ENCODE data around the gene PLEKHG4B.
"Not testable (repeated sequence)": the region's sequence is repeated elsewhere in the genome, so short reads cannot be mapped to it uniquely, and the experiment has no call there.

PLEKHG4B gene

GRCh38 chr5:56561-57290 lies 35.2 kb upstream of the PLEKHG4B start:
- Histone ChIP-seq H3K36me3 (ENCODE audit: insufficient read depth, low read length) (no peaks in the 10 kb centered on the region), H3K4me3 (ENCODE audit: low read length) (no peak overlapping the region), H3K4me2 (ENCODE audit: low read length) (no peak overlapping the region), H3K4me1 (ENCODE audit: control insufficient read depth, insufficient read depth, low read length) (no peaks in the 10 kb centered on the region), H3K9ac (ENCODE audit: low read depth, low read length) (no peak overlapping the region), H3K27me3 (ENCODE audit: control insufficient read depth, insufficient read depth, low read length) (peaks cover 42% of the 10 kb centered on the region), H3K9me3 (replicated peaks; ENCODE audit: low read length) (no peaks in the 10 kb centered on the region)

- H3K27me3 ChIP-seq (ENCODE audit: control insufficient read depth, insufficient read depth, low read length): peaks cover 16% of the 10 kb centered on the region
- H3K4me3 ChIP-seq (ENCODE audit: low read length); H3K36me3 ChIP-seq (ENCODE audit: insufficient read depth, low read length); H3K9me3 ChIP-seq (replicated peaks; ENCODE audit: low read length); H3K9ac ChIP-seq (ENCODE audit: low read depth, low read length); H3K4me2 ChIP-seq (ENCODE audit: low read length); H3K4me1 ChIP-seq (ENCODE audit: control insufficient read depth, insufficient read depth, low read length): not testable (repeated sequence)
These were observed 31.7 kb upstream of the PLEKHG4B start for GRCh38 chr5:60250-60649.

GRCh38 chr5:70440-70839 lies 21.5 kb upstream of the PLEKHG4B start:
- no peak overlapping the region for H3K4me2 ChIP-seq (ENCODE audit: low read length)
- H3K9ac ChIP-seq (ENCODE audit: low read depth, low read length): no peak overlapping the region
- no peak overlapping the region for H3K4me3 ChIP-seq (ENCODE audit: low read length)
- H3K36me3 ChIP-seq (ENCODE audit: insufficient read depth, low read length): no peaks in the 10 kb centered on the region
- peaks cover 34% of the 10 kb centered on the region for H3K27me3 ChIP-seq (ENCODE audit: control insufficient read depth, insufficient read depth, low read length)
- no peaks in the 10 kb centered on the region for H3K9me3 ChIP-seq (replicated peaks; ENCODE audit: low read length)
- H3K4me1 ChIP-seq (ENCODE audit: control insufficient read depth, insufficient read depth, low read length): no peaks in the 10 kb centered on the region

- not testable (repeated sequence) for H3K9ac ChIP-seq (ENCODE audit: low read depth, low read length); H3K4me1 ChIP-seq (ENCODE audit: control insufficient read depth, insufficient read depth, low read length); H3K4me2 ChIP-seq (ENCODE audit: low read length); H3K9me3 ChIP-seq (replicated peaks; ENCODE audit: low read length); H3K4me3 ChIP-seq (ENCODE audit: low read length); H3K36me3 ChIP-seq (ENCODE audit: insufficient read depth, low read length)
- H3K27me3 ChIP-seq (ENCODE audit: control insufficient read depth, insufficient read depth, low read length): peaks cover 56% of the 10 kb centered on the region
These were observed 19.4 kb upstream of the PLEKHG4B start for GRCh38 chr5:72316-73180.

GRCh38 chr5:73181-73447 lies 18.9 kb upstream of the PLEKHG4B start:
- H3K36me3 ChIP-seq (ENCODE audit: insufficient read depth, low read length); H3K4me1 ChIP-seq (ENCODE audit: control insufficient read depth, insufficient read depth, low read length); H3K9ac ChIP-seq (ENCODE audit: low read depth, low read length); H3K9me3 ChIP-seq (replicated peaks; ENCODE audit: low read length); H3K4me2 ChIP-seq (ENCODE audit: low read length); H3K4me3 ChIP-seq (ENCODE audit: low read length): not testable (repeated sequence)
- peaks cover 61% of the 10 kb centered on the region for H3K27me3 ChIP-seq (ENCODE audit: control insufficient read depth, insufficient read depth, low read length)

GRCh38 chr5:73768-74502 lies 18.0 kb upstream of the PLEKHG4B start:
- H3K27me3 ChIP-seq (ENCODE audit: control insufficient read depth, insufficient read depth, low read length): peaks cover 69% of the 10 kb centered on the region
- H3K36me3 ChIP-seq (ENCODE audit: insufficient read depth, low read length): no peaks in the 10 kb centered on the region
- no peak overlapping the region for H3K4me2 ChIP-seq (ENCODE audit: low read length)
- H3K4me1 ChIP-seq (ENCODE audit: control insufficient read depth, insufficient read depth, low read length): no peaks in the 10 kb centered on the region
- H3K9me3 ChIP-seq (replicated peaks; ENCODE audit: low read length): no peaks in the 10 kb centered on the region
- no peak overlapping the region for H3K9ac ChIP-seq (ENCODE audit: low read depth, low read length)
- H3K4me3 ChIP-seq (ENCODE audit: low read length): no peak overlapping the region

GRCh38 chr5:74503-75109 lies 17.4 kb upstream of the PLEKHG4B start:
- no peak overlapping the region for H3K4me3 ChIP-seq (ENCODE audit: low read length)
- no peak overlapping the region for H3K4me2 ChIP-seq (ENCODE audit: low read length)
- H3K9me3 ChIP-seq (replicated peaks; ENCODE audit: low read length): no peaks in the 10 kb centered on the region
- no peaks in the 10 kb centered on the region for H3K4me1 ChIP-seq (ENCODE audit: control insufficient read depth, insufficient read depth, low read length)
- no peaks in the 10 kb centered on the region for H3K36me3 ChIP-seq (ENCODE audit: insufficient read depth, low read length)
- H3K9ac ChIP-seq (ENCODE audit: low read depth, low read length): no peak overlapping the region
- peaks cover 71% of the 10 kb centered on the region for H3K27me3 ChIP-seq (ENCODE audit: control insufficient read depth, insufficient read depth, low read length)

- Histone ChIP-seq H3K4me1 (ENCODE audit: control insufficient read depth, insufficient read depth, low read length) (no peaks in the 10 kb centered on the region), H3K9ac (ENCODE audit: low read depth, low read length) (no peak overlapping the region), H3K4me2 (ENCODE audit: low read length) (no peak overlapping the region), H3K27me3 (ENCODE audit: control insufficient read depth, insufficient read depth, low read length) (peaks cover 76% of the 10 kb centered on the region), H3K36me3 (ENCODE audit: insufficient read depth, low read length) (no peaks in the 10 kb centered on the region), H3K4me3 (ENCODE audit: low read length) (no peak overlapping the region), H3K9me3 (replicated peaks; ENCODE audit: low read length) (no peaks in the 10 kb centered on the region)
These were observed 16.3 kb upstream of the PLEKHG4B start for GRCh38 chr5:75331-76320.

GRCh38 chr5:76358-77169 lies 15.4 kb upstream of the PLEKHG4B start:
- Histone ChIP-seq H3K9ac (ENCODE audit: low read depth, low read length) (no peak overlapping the region), H3K4me3 (ENCODE audit: low read length) (no peak overlapping the region), H3K27me3 (ENCODE audit: control insufficient read depth, insufficient read depth, low read length) (peaks cover 77% of the 10 kb centered on the region), H3K36me3 (ENCODE audit: insufficient read depth, low read length) (no peaks in the 10 kb centered on the region), H3K4me1 (ENCODE audit: control insufficient read depth, insufficient read depth, low read length) (no peaks in the 10 kb centered on the region), H3K4me2 (ENCODE audit: low read length) (no peak overlapping the region), H3K9me3 (replicated peaks; ENCODE audit: low read length) (no peaks in the 10 kb centered on the region)

- Histone ChIP-seq H3K9ac (ENCODE audit: low read depth, low read length) (no peak overlapping the region), H3K36me3 (ENCODE audit: insufficient read depth, low read length) (no peaks in the 10 kb centered on the region), H3K4me2 (ENCODE audit: low read length) (no peak overlapping the region), H3K4me1 (ENCODE audit: control insufficient read depth, insufficient read depth, low read length) (no peaks in the 10 kb centered on the region), H3K9me3 (replicated peaks; ENCODE audit: low read length) (no peaks in the 10 kb centered on the region), H3K27me3 (ENCODE audit: control insufficient read depth, insufficient read depth, low read length) (peaks cover 77% of the 10 kb centered on the region), H3K4me3 (ENCODE audit: low read length) (no peak overlapping the region)
These were observed 14.8 kb upstream of the PLEKHG4B start for GRCh38 chr5:77170-77501.
